GM08714 (cell line): ENCODE results near the gene FCRLB.
"Not testable (repeated sequence)": the region's sequence is repeated elsewhere in the genome, so short reads cannot be mapped to it uniquely, and the experiment has no call there.

ENCODE experiments used
- H3K4me3 ChIP-seq: fragments of 200-500 bp; sonication (Bioruptor generic); 2 replicates; pipeline ENCODE4 v1.5.1; 2014; ENCODE audit warnings: mild to moderate bottlenecking, low read length, inconsistent platforms
- ZNF274 ChIP-seq: IDR thresholded peaks from 2 replicates; pipeline ENCODE4 v1.6.1; 2012; ENCODE audit warnings: mild to moderate bottlenecking, low read depth, low read length

Gene FCRLB, protein sequence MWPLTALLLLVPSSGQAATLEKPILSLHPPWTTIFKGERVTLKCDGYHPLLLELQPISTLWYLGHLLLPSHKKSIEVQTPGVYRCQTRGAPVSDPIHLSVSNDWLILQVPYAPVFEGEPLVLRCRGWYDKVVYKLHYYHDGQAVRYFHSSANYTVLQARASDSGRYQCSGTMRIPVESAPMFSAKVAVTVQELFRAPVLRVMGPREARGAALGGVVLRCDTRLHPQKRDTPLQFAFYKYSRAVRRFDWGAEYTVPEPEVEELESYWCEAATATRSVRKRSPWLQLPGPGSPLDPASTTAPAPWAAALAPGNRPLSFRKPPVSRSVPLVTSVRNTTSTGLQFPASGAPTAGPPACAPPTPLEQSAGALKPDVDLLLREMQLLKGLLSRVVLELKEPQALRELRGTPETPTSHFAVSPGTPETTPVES

DNA sequence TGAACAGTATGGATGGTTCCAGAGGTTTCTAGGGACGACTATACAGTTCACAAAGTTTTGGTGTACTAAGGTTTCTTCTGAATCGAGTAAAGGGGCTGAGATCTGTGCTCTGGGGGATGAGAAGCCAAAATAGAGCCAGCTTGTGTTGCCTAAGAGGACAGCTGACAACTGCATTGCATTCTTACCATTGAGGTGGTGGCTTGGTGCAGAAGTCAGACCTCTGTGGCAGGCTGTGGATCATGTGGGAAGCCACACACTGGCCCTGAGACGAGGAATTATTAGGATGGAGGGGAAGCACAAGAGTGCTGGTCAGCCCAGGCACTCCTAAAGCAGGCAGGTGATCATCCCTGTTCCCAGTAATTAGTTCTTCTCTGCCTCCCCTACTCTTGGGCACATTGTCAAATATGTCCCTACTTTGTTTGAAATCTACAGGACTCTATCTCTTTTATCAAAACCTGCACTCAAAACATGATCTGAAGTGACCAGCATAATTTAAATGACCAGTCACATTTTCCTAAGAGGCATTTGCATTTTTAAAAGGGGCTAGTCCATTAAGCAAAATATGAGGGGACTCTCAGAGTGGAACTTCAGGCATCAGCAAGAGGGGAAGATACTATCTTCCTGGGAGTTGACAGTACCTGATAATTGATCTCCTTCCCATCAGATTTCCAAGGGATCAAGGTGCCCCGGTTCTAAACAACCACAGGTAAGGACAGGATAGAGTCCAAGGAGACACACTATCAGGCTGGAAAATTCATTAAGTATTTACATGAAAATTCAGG lies at the start of gene FCRLB:
Gene FCRLB (plus strand): TSS at position 589 of the 782 bp plus-strand sequence. CDS start 1,129 bp downstream, outside the sequence.
- no peak within 1 kb of the TSS for H3K4me3 ChIP-seq
- no peak for TF ChIP-seq ZNF274

DNA sequence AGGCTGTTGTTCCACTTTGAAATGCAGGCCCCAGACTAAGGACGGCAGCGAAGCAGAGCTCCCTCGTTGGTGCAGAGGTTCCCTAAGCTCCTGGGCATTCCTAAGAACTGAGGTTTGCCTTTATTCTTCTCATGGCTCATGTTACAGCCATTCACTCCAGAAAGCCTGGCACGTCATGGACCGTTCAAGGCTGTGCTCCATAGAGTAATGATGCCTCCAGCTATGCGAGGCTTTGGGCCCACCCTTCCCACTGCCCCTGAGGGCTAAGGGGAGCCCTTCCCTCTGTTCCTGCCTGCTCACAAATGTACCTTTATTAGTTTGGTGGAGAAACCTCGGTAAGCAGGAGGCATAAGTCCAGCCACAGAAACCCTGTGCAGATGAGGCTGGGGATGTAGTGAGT lies 47.9 kb upstream of the FCRLB start:
- not testable (repeated sequence) for H3K4me3 ChIP-seq

DNA sequence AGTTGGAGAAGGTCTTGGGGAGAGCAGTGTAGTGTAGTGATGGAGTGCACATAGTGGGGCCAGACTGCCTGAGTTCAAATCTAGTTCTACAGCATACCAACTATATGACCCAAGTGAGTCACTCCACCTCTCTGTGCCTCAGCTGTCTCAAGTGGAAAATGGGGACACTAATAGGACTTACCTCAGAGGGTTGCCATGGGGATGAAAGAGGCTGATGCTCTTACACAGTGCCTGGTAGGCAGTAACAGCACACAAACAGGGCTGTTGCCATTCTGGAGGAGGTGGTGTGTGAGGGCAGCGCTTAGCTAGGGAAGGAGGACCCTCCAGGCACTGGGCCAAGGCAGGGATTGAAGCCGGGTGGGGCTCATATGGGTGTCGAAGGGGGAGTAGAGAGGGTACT lies 46.9 kb upstream of the FCRLB start:
- not testable (repeated sequence) for H3K4me3 ChIP-seq

DNA sequence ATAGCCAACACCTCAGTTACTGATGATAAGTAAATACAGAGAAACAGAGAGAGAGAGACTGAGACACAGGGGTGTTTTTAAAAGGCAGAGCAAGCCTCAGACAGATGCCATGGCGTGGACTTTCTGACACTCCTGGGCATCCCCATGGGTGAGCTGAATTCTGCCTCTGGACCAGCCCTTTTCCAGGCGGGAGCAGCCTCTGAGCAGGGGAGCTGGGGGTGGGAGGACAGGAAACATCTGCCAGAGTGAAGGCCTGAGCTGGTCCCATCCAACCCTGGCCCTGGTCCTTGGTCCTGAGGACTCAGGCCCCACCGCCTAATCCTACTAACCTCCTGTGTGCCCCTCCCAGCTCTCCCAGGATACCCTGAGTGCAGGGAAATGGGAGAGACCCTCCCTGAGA lies 46.4 kb upstream of the FCRLB start:
- not testable (repeated sequence) for H3K4me3 ChIP-seq

DNA sequence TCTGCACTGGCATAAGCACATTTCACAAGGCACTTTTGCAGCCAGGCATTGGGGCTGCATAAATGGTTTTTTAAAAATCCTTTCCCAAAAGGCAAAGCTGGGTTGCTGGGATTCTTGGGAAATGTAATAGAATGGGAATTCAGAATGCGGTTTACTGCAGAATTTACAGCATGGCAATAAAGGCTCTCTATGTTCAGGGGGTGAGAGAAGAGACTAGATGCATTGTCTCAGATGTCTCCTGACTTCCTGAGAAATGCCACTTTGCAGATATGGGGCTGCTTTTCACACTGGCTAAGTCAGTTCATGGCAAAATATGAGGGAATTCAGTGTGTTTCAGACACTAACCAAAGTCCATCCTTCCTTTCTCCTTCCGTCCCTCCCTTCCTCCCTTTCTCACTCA lies 44.9 kb upstream of the FCRLB start:
- no peak for TF ChIP-seq ZNF274
- H3K4me3 ChIP-seq, result no peak overlapping the region

DNA sequence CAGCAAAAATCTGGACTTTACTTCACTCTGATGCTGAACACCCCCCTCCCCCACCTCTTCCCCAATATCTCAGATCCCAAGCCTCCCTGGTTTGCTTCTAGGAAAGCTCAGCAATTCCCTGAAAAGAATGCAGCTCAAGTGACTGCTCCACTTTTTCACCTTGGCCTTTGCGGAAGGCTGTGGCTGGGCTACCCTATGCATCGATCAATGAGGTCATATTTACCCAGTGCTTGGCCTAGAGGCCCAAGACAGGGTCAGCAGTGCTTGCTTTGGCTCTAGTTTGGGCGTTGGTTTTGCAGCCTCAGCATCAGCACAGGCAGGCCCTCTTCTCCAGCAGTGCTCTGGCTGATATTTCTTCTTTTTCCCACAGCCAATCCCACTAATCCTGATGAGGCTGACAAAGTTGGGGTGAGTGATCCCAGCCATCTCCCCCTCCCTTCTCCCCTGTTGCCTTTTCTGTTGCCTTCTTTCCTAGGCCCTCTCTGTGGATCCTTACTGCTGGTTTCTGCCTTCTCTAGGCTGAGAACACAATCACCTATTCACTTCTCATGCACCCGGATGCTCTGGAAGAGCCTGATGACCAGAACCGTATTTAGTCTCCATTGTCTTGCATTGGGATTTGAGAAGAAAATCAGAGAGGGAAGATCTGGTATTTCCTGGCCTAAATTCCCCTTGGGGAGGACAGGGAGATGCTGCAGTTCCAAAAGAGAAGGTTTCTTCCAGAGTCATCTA lies 44.2 kb upstream of the FCRLB start:
- no peak overlapping the region for H3K4me3 ChIP-seq
- no peak for TF ChIP-seq ZNF274

DNA sequence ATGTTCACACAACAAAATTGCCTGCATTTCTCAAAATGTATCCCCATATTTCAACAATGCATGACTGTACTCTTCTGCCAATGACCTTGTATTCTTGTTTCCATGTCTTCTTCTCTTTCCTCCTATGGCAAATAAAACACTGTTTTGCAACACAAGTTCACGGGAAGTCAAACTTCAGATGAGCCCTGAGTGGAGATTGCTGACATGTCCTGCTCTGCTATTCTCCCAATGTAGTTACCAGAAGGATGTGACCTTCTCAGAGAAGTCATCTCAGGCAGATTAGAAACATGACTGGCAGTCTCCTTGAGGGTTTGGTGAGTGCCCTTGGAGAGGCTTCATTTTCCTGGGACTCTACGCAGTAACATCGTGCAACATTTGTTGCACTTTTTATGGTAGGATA lies 42.8 kb upstream of the FCRLB start:
- TF ChIP-seq ZNF274, result no peak
- H3K4me3 ChIP-seq, result no peak overlapping the region

DNA sequence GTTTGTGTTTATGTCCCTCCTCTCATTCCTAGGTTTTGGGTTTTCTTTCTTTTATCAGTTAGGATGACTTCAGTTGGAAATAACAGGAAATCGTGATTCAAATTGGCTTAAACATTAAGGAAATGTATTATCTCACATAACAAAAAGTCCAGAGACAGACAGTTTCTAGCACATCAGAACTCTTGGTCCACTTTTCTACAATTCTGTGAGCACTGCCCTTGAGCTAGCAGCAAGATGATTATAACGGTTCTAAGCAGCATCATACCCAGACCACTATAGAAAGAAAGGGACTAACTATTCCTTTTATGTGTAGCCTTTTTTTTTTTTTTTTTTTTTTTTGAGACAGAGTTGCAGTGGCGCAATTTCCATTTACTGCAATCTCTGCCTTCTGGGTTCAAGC lies 39.5 kb upstream of the FCRLB start:
- TF ChIP-seq ZNF274, result no peak

DNA sequence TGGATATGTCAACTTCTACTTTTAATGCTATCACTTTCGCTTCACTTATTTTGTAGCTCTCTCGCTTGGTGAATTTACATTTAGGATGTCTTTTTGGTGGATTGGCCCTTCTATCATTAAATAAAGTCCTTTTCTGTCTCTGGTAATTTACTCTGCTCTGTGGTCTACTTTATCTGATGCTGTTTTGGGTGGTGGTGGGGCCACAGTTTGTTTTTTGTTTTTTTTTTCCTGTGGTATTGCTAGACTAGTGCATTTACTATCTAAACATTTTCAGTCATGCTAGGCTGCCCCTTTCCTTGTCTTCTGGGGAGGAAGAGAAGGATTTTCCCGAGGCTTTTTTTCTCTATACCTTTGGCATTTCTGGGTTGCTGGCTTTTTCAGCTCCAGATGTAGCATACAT lies 32.4 kb upstream of the FCRLB start:
- no peak for TF ChIP-seq ZNF274
- no peak overlapping the region for H3K4me3 ChIP-seq

More for the DNA sequence above, 39.5 kb upstream of the FCRLB start:
- no peak overlapping the region for H3K4me3 ChIP-seq

DNA sequence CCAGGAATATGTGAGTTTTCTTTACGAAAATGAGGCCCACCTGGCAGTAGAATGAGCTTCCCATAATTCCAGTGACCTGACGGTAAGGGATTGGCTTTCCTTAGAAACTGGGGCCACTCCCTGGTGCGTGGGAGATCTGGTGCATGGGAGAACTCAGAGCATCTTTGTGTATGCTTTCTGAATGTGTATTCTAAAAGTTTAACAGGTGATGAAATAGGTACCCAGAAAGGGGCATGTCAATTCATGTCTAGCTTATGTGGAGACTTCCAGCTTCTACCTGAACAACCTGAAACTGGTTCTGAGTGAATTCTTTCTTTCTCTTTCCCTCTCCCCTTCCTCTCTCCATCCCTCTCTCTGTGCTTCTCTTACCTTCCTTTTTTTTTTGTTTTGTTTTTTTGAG lies 29.5 kb upstream of the FCRLB start:
- TF ChIP-seq ZNF274, result no peak

DNA sequence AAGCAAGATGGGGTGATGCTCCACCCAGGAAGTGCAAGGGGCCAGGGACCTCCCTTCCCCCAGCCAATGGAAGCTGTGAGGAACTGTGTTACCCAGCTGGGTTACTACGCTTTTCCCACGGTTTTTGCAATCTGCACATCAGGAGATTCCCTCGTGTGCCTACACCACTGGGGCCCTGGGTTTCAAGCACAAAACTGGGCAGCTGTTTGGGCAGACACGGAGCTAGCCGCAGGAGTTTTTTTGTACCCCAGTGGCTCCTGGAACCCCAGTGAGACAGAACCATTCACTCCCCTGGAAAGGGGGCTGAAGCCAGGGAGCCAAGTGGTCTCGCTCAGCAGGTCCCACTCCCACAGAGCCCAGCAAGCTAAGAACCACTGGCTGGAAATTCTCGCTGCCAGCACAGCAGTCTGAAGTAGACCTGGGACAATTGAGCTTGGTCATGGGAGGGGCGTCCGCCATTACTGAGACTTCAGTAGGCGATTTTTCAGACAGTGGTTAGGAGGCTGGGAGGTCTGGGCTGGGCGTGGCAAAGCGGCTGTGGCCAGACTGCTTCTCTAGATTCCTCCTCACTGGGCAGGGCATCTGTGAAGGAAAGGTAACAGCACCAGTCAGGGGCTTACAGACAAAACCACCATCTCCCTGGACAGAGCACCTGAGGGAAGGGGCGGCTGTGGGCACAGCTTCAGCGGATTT lies 28.2 kb upstream of the FCRLB start:
- not testable (repeated sequence) for H3K4me3 ChIP-seq

More for the DNA sequence above, 29.5 kb upstream of the FCRLB start:
- H3K4me3 ChIP-seq, result no peak overlapping the region

DNA sequence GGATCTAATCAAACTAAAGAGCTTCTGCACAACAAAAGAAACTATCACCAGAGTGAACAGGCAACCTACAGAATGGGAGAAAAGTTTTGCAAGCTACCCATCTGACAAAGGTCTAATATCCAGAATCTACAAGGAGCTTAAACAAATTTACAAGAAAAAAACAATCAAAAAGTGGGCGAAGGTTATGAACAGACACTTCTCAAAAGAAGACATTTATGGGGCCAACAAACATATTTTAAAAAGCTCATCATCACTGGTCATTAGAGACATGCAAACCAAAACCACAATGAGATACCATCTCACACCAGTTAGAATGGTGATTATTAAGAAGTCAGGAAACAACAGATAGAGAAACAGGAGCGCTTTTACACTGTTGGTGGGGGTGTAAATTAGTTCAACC lies 23.0 kb upstream of the FCRLB start:
- H3K4me3 ChIP-seq, result not testable (repeated sequence)

DNA sequence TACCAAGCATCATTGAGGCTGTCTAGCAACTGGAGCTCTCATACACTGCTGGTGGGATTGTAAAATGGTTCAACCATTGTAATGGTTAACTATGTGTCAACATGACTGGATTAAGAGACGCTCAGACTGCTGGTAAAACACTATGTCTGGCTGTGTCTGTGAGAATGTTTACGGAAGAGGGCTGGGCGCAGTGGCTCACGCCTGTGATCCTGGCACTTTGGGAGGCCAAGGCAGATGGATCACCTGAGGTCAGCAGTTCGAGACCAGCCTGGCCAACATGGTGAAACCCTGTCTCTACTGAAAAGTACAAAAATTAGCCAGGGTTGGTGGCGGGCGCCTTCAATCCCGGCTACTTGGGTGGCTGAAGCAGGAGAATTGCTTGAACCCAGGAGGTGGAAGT lies 19.1 kb upstream of the FCRLB start:
- TF ChIP-seq ZNF274, result no peak
- H3K4me3 ChIP-seq, result no peak overlapping the region

DNA sequence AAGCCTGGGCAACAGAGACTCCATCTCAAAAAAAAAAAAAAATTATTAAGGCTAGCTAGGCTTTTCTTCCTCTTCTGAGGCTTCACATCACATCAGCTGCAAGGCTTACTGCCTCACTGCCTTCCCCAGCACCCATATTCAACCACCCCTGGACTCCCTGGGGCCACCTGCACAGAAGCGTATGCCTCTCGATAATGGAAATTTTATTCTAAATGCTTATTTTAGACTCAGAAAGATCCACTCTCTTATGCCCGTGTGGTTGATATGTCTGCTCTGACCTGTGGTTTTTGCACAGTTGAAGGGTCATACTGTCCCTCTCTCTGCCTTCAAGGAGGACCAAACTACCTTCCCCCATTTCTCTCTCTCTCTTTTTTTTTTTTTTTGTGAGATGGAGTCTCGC lies 15.8 kb upstream of the FCRLB start:
- no peak overlapping the region; the same call in 1 of the 2 replicates for H3K4me3 ChIP-seq
- no peak for TF ChIP-seq ZNF274
